HG03159 (cell line): ENCODE results near the gene CNTN5.
"Not testable (repeated sequence)": the region's sequence is repeated elsewhere in the genome, so short reads cannot be mapped to it uniquely, and the experiment has no call there.

Experiments
- ATAC-seq: cut with Tn5 transposase; IDR thresholded peaks from one replicate; pipeline ENCODE4 v1.9.1; 2021; ENCODE audit warnings: mild to moderate bottlenecking, moderate library complexity; ENCODE audit not compliant: unreplicated experiment

CNTN5 gene

GRCh38 chr11:99020352-99021225 is at the start of gene CNTN5:
TSS of gene CNTN5 (plus strand) at chr11:99020949.
- ATAC-seq, result no peak

- no peak for ATAC-seq
Measured at GRCh38 chr11:98979205-98979604, 41.5 kb upstream of the CNTN5 start.

GRCh38 chr11:99015634-99016454 is 4.9 kb upstream of the CNTN5 start:
- peak; percentile 84 for ATAC-seq

GRCh38 chr11:99019696-99020095 is 1.1 kb upstream of the CNTN5 start:
- no peak for ATAC-seq

- no peak for ATAC-seq
Measured at GRCh38 chr11:99037057-99037456, 16.3 kb downstream of the CNTN5 start.

GRCh38 chr11:99063331-99063730 is 42.6 kb downstream of the CNTN5 start:
- ATAC-seq, result no peak

- ATAC-seq, result no peak
Measured at GRCh38 chr11:99065121-99065520, 44.4 kb downstream of the CNTN5 start.

GRCh38 chr11:99066618-99067317 is 46.0 kb downstream of the CNTN5 start:
- no peak for ATAC-seq

- ATAC-seq, result no peak
Measured at GRCh38 chr11:99068832-99069231, 48.1 kb downstream of the CNTN5 start.

GRCh38 chr11:99069856-99070444 is 49.2 kb downstream of the CNTN5 start:
- ATAC-seq, result peak; percentile 78

- no peak for ATAC-seq
Measured at GRCh38 chr11:99079576-99079975, 58.8 kb downstream of the CNTN5 start.

GRCh38 chr11:99080154-99080553 is 59.4 kb downstream of the CNTN5 start:
- no peak for ATAC-seq

- ATAC-seq, result peak; percentile 19
Measured at GRCh38 chr11:99098258-99098657, 77.5 kb downstream of the CNTN5 start.

GRCh38 chr11:99098751-99099150 is 78.0 kb downstream of the CNTN5 start:
- ATAC-seq, result peak; percentile 91

- ATAC-seq, result no peak
Measured at GRCh38 chr11:99117603-99118002, 96.9 kb downstream of the CNTN5 start.

GRCh38 chr11:99133862-99134261 is 113.1 kb downstream of the CNTN5 start:
- ATAC-seq, result not testable (repeated sequence)

- ATAC-seq, result no peak
Measured at GRCh38 chr11:99135508-99135907, 114.8 kb downstream of the CNTN5 start.

GRCh38 chr11:99142237-99142636 is 121.5 kb downstream of the CNTN5 start:
- ATAC-seq, result no peak

GRCh38 chr11:99148352-99148751 is 127.6 kb downstream of the CNTN5 start:
- ATAC-seq, result no peak

GRCh38 chr11:99154277-99154676 is 133.5 kb downstream of the CNTN5 start:
- no peak for ATAC-seq

- ATAC-seq, result no peak
Measured at GRCh38 chr11:99160447-99160846, 139.7 kb downstream of the CNTN5 start.
